GM10266 (cell line): Measurements from ENCODE around the gene HSPA1A.
A peak's percentile ranks its signal among the peaks of the same experiment; 100 is the strongest.
"Not testable (repeated sequence)": the region's sequence is repeated elsewhere in the genome, so short reads cannot be mapped to it uniquely, and the experiment has no call there.

ENCODE experiments used
- DNase-seq: peaks from one replicate; pipeline ENCODE4 v3.0.0; 2012; ENCODE audit errors: extremely low spot score
- TF ChIP-seq, protein P1 (sequence below): IDR thresholded peaks from 2 replicates; pipeline ENCODE4 v1.5.1; 2012; ENCODE audit warnings: mild to moderate bottlenecking, low read depth; ENCODE audit not compliant: control insufficient read depth, insufficient read depth; ENCODE audit errors: missing control alignments

The HSPA1A gene

DNA sequence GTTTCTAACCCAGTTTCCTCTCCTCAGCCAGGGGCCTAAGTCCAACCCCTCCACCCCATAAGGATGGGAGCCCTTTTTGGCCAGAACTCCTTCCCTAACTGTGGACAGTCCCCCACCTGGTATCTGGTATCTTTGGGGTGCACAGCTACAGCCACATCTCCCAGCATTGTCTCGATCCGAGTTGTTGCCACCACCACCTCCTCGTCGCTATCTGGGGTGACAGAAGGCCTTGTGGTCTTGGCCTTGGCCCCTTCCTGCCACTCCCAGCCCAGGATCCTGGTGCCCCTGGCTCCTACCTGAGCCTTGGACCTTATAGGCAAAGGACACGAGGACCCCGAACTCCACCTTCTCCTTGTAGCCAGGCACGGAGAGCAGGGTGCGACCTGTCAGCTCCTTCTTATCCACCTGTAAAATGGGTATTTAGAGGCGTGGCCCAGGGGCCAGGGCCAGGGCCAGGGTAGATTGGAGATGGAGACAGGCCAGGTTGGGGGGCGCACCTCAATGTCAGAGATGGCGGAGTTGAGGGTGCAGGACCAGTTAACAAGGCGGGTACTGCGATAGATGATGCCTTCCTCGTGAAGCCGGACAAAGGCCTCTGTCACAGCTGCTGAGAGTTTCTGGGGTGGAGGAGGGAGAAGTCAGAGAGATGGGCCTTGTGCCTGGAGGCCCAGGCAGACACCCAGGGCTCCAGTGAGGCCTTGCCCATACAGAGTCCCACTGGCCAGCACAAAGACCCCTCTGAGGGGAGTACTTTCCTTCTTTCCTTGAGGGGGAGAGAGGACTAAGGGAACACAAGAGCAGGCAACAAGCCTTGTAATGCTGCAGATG lies 31.0 kb upstream of the HSPA1A start:
- DNase-seq, result no peak

DNA sequence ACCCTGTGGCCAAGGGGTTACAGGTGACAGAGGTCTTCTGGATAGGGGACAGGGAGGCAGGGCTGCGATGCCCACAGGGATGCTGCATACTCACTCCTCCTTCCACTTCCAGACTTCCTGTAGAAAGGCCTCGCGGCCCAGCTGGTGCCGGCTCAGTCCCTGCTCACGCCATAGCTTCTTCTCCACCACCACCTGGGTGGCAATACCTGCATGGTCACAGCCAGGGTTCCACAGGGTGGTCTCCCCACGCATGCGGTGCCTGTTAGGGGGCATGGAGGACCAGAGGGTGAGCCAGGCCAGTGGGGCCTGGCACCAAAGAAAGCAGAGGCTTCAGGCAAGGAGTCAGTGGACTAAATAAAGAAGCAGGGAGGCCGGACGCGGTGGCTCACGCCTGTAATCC lies 29.9 kb upstream of the HSPA1A start:
- DNase-seq, result no peak
- TF ChIP-seq, protein P1, sequence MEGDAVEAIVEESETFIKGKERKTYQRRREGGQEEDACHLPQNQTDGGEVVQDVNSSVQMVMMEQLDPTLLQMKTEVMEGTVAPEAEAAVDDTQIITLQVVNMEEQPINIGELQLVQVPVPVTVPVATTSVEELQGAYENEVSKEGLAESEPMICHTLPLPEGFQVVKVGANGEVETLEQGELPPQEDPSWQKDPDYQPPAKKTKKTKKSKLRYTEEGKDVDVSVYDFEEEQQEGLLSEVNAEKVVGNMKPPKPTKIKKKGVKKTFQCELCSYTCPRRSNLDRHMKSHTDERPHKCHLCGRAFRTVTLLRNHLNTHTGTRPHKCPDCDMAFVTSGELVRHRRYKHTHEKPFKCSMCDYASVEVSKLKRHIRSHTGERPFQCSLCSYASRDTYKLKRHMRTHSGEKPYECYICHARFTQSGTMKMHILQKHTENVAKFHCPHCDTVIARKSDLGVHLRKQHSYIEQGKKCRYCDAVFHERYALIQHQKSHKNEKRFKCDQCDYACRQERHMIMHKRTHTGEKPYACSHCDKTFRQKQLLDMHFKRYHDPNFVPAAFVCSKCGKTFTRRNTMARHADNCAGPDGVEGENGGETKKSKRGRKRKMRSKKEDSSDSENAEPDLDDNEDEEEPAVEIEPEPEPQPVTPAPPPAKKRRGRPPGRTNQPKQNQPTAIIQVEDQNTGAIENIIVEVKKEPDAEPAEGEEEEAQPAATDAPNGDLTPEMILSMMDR, result no peak

More for the DNA sequence above, 31.0 kb upstream of the HSPA1A start:
- TF ChIP-seq, protein P1, result no peak

DNA sequence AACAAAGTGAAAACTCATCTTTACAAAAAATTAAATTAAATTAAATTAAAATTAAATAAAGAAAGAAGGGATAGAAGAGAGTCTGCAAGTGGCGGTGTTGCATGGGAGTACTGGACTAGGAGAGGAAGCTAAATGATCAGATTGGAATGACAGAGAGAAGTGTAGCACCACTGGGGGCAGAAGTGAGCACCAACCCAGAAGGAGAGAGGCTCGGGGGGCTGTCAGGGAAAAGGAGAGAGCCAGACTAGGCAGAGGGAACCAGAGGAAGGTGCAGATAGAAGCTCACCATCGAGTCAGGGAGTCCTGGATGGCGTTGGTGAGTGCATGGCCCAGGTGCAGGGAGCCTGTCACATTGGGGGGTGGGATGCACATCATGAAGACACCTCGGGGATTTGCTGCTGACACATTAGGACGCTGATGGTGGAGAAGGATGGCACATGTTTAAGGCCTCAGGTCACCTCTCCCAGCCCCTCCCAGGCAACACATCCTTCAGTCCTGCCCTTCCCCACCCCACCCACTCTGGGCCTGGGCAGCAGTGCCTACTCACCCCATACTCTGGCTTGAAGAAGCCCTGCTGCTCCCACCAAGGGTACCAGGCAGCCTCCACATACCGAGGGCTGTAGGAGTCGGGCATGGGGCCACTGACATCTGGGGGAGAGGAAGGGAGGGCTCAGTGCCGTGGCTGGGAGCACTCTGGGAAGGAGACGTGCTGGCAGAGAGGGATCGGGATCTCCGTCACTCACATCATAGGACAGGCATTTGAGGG lies 23.8 kb upstream of the HSPA1A start:
- TF ChIP-seq, protein P1, result peak; percentile 59
- DNase-seq, result peak; percentile 64

DNA sequence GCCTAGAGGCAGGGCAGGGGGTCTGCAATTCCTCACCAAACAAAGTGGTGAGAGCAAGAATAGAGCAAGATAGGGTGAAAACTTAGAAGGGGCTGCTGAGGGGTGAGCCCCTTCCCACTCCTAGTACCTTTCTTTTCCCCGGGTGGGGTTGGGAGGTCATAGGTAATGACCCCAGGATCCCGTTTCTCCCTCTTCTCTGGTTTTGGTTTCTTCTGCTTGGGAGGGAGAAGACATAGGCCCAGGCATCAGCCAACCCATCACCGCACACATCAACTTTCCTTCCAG lies 23.3 kb upstream of the HSPA1A start:
- TF ChIP-seq, protein P1, result no peak
- DNase-seq, result no peak

DNA sequence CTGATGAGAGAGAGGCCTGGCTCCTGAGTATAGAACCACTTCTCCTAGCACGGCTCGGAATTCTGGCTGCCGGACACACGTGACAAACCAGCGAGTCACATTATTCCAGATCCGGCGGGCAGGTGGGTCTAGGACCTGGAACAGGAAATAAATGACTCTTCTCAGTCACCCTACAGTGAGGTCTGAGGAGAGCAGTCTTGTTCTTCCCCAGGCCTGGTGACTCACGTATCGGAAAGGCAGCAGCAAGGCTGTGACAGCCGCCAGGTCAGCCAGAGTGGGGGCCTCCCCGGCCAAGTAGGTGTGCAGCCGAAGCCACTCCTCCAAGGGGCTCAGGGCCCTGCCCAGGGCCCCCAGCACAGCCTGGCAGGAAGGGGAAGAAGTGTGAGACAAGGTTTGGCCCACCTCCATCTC lies 22.6 kb upstream of the HSPA1A start:
- TF ChIP-seq, protein P1, result no peak
- no peak for DNase-seq

DNA sequence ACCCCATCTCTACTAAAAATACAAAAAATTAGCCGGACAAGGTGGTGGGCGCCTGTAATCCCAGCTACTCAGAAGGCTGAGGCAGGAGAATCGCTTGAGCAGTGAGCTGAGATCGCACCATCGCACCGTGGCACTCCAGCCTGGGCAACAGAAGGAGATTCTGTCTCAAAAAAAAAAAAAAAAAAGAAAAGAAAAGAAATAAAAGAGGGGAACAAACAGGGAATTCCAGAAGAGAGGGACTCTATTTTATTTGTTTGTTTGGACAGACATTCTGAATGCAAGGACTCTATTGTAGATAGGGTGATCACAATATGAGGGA lies 21.5 kb upstream of the HSPA1A start:
- not testable (repeated sequence) for DNase-seq

DNA sequence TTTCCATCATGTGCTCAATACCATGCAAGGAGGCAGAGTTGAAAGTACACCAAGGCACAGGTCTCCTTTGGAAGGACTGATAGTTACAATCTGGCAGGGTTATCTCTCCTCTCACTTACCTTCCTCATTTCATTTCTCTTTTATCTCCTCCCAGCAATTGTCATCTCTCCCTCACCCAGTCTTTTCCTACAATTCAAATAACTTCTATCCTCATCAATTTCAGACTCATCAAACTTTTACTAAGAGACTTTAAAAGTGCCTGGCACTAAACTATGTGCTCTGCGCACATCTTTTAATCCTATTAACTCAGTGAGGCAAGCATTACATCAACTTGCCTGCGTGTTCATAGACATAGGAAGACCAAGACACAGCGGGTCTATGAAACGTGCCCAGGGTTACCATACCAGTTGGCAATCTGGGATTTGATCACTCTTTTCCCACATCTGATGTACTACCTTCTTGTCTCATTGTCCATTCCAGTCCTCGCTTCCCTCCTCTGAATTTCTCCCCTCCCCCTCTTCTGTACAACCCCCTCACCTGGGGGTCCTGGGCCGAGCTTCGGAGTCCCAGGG lies 21.0 kb upstream of the HSPA1A start:
- TF ChIP-seq, protein P1, result no peak
- DNase-seq, result no peak
